Body of pancreas (tissue), 4 donors: ENCODE measurements around the gene MEF2D. TPM values are rescaled to one million over a fixed set of nuclear protein-coding genes. Genes with fewer than 3 reads are reported as not detected.

Experiments
- ATAC-seq: fragments of 150-250 bp; one replicate; pipeline ENCODE4 v1.9.1; 2016
- DNase-seq, 4 donors: peaks; one replicate each; pipeline ENCODE4 v3.0.0-alpha.2; 2019
- H3K27ac ChIP-seq, 4 donors: fragments of 200-600 bp; sonication (generic); 1 replicate in 3 of 4; 2 replicates in 1 of 4; pipeline versions ENCODE4 v1.5.1 to v1.6.1; 2016 to 2019; ENCODE audit warnings: mild to moderate bottlenecking in 1 of 4, mixed read lengths in 1 of 4, moderate library complexity in 1 of 4
- H3K27me3 ChIP-seq, 2 donors: fragments of 200-600 bp; sonication (generic); one replicate each; pipeline ENCODE4 v1.6.0; 2016; ENCODE audit warnings: mild to moderate bottlenecking in 1 of 2
- H3K36me3 ChIP-seq, 2 donors: fragments of 200-600 bp; sonication (generic); replicated peaks in 1 of 2; 2 replicates each; pipeline ENCODE4 v1.5.1; 2016; ENCODE audit warnings: low read depth in 2 of 2; ENCODE audit not compliant: insufficient read depth in 1 of 2
- H3K4me1 ChIP-seq: fragments of 200-600 bp; sonication (generic); one replicate; pipeline ENCODE4 v1.6.0; 2016
- H3K4me3 ChIP-seq, 2 donors: fragments of 200-600 bp; sonication (generic); 1 replicate in 1 of 2; 2 replicates in 1 of 2; pipeline ENCODE4 v1.5.1; 2016 to 2019
- H3K9me3 ChIP-seq, 3 donors: fragments of 200-600 bp; sonication (generic); 1 replicate in 2 of 3; 2 replicates in 1 of 3; pipeline ENCODE4 v1.5.1; 2016
- CTCF ChIP-seq, 7 experiments: fragments of 450-650 bp in 4 of 7; fragments of 200-600 bp in 3 of 7; sonication (generic) in 3 of 7; IDR thresholded peaks; one replicate each; pipeline ENCODE4 v1.5.1; 2016 to 2019; ENCODE audit warnings: antibody characterized with exemption in 7 of 7
- POLR2A ChIP-seq, 3 donors: fragments of 450-650 bp; IDR thresholded peaks; one replicate each; pipeline ENCODE4 v1.6.1; 2016; ENCODE audit warnings: antibody characterized with exemption in 3 of 3, mild to moderate bottlenecking in 2 of 3
- WGBS, 2 donors: methylation state at CpG; one replicate each; pipeline ENCODE4 v1.1.5; 2017; 5-methylcytosine and 5-hydroxymethylcytosine counted together
- intact Hi-C: fragments of 100-400 bp; cut with DNase I; formaldehyde crosslinking; loops from one replicate; pipeline ENCODE4 v1.15.1; 2023
- total RNA-seq, 2 donors: library from RNA; depleted of rRNA; stranded (reverse); fragments of >200 nt; gene quantifications; one replicate each; pipeline ENCODE4 v1.1.0, GENCODE V29; 2016

Gene MEF2D
- total RNA-seq, 2 donors from 2014 or later = 15.6 to 18.1 TPM

- Histone ChIP-seq H3K9me3 (no peaks in the 10 kb centered on the region), H3K4me3 (no peak overlapping the region), H3K27me3 (no peaks in the 10 kb centered on the region), H3K36me3 (no peaks in the 10 kb centered on the region), H3K4me1 (no peaks in the 10 kb centered on the region), H3K27ac (no peak overlapping the region)
- DNase-seq (no peak), ATAC-seq (no peak)
- no peak for TF ChIP-seq POLR2A (IDR thresholded peaks at IDR 0.05)
- no peak for TF ChIP-seq CTCF (IDR thresholded peaks at IDR 0.05)
- WGBS, 2 donors = 92 to 93% methylated on average over 10 to 11 of the region's 11 CpGs
- intact Hi-C loops = no loop called here
These were observed 33.1 kb upstream of the MEF2D start for GRCh38 chr1:156533568-156534220.

- Histone ChIP-seq H3K27me3 (no peaks in the 10 kb centered on the region), H3K27ac (no peak overlapping the region), H3K4me1 (no peaks in the 10 kb centered on the region), H3K36me3 (no peaks in the 10 kb centered on the region), H3K9me3 (no peaks in the 10 kb centered on the region), H3K4me3 (no peak overlapping the region)
- DNase-seq (no peak), ATAC-seq (no peak)
- TF ChIP-seq POLR2A (IDR thresholded peaks at IDR 0.05) (no peak), CTCF (IDR thresholded peaks at IDR 0.05) (no peak)
- intact Hi-C loops = no loop called here
- WGBS, 2 donors = 82 to 87% methylated on average over 4 of the region's 4 CpGs
These were observed 31.8 kb upstream of the MEF2D start for GRCh38 chr1:156532374-156532773.

- Histone ChIP-seq H3K9me3 (no peaks in the 10 kb centered on the region), H3K36me3 (no peaks in the 10 kb centered on the region), H3K4me1 (no peaks in the 10 kb centered on the region), H3K27ac (no peak overlapping the region), H3K27me3 (no peaks in the 10 kb centered on the region), H3K4me3 (no peak overlapping the region)
- intact Hi-C loops = no loop called here
- no peak for TF ChIP-seq POLR2A (IDR thresholded peaks at IDR 0.05)
- no peak for TF ChIP-seq CTCF (IDR thresholded peaks at IDR 0.05)
- WGBS, 2 donors = 94 to 96% methylated on average over 11 to 18 of the region's 18 CpGs
- ATAC-seq = no peak
- DNase-seq = no peak
These were observed 29.4 kb upstream of the MEF2D start for GRCh38 chr1:156530006-156530405.

GRCh38 chr1:156528875-156529425 lies 28.4 kb upstream of the MEF2D start:
- no peak for ATAC-seq
- H3K9me3 ChIP-seq = no peaks in the 10 kb centered on the region
- 80 to 88% methylated on average over 6 to 8 of the region's 8 CpGs for WGBS, 2 donors
- no peaks in the 10 kb centered on the region for H3K27me3 ChIP-seq
- intact Hi-C loops = no loop called here
- DNase-seq = no peak
- TF ChIP-seq CTCF (IDR thresholded peaks at IDR 0.05) (no peak), POLR2A (IDR thresholded peaks at IDR 0.05) (no peak)
- no peak overlapping the region for H3K4me3 ChIP-seq
- H3K4me1 ChIP-seq = no peaks in the 10 kb centered on the region
- no peak overlapping the region for H3K27ac ChIP-seq
- H3K36me3 ChIP-seq = no peaks in the 10 kb centered on the region

- Histone ChIP-seq H3K27ac (no peak overlapping the region), H3K9me3 (no peaks in the 10 kb centered on the region), H3K27me3 (no peaks in the 10 kb centered on the region), H3K4me1 (no peaks in the 10 kb centered on the region), H3K4me3 (no peak overlapping the region), H3K36me3 (no peaks in the 10 kb centered on the region)
- DNase-seq = no peak
- no peak for ATAC-seq
- TF ChIP-seq CTCF (IDR thresholded peaks at IDR 0.05) (no peak), POLR2A (IDR thresholded peaks at IDR 0.05) (no peak)
- intact Hi-C loops = no loop called here
- WGBS, 2 donors = 78 to 86% methylated on average over 5 of the region's 5 CpGs
These were observed 27.7 kb upstream of the MEF2D start for GRCh38 chr1:156528231-156528630.
